ENCODE data around the gene MRS2.

DNA sequence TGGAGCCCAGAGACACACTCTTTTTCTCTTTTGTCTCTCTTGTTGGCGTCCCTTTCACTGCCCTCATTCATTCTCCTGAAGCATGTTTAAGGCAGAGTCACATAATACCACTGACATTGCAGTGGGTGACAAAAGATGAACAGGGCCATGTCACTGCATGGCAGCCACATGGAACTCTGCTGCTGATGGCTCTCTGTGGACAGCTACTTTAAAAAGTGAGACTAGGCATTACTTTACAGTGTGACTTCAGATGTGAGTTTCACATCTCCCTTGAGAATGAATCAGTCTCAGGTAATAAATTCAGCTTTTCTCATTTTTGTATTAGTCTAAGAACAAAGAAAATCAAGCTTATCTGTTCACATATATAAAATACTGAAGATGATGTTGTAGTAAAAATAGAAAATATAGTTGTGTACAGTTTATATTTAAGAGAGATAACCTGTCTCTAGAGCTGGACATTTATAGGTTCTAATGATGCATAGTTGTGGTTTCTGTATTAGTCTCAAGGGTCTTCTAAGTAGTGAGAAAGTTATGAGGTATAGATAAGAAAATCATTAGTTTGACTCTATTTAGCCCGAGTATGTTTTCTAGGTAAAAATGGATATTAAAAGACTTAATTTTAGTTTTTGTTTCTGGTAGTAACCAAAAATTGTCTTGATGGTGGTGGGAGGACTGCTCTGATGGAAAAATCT is 6.1 kb downstream of the MRS2 start:
- TF ChIP-seq ZKSCAN3 (CRISPR knock-in tag; IDR thresholded peaks at IDR 0.05) (no peak), ZNF124 (CRISPR knock-in tag; IDR thresholded peaks at IDR 0.05) (no peak), FIP1L1 (IDR thresholded peaks at IDR 0.05; ENCODE audit: low read depth, low read length, poor library complexity, severe bottlenecking) (no peak)
- TF ChIP-seq, protein P1, sequence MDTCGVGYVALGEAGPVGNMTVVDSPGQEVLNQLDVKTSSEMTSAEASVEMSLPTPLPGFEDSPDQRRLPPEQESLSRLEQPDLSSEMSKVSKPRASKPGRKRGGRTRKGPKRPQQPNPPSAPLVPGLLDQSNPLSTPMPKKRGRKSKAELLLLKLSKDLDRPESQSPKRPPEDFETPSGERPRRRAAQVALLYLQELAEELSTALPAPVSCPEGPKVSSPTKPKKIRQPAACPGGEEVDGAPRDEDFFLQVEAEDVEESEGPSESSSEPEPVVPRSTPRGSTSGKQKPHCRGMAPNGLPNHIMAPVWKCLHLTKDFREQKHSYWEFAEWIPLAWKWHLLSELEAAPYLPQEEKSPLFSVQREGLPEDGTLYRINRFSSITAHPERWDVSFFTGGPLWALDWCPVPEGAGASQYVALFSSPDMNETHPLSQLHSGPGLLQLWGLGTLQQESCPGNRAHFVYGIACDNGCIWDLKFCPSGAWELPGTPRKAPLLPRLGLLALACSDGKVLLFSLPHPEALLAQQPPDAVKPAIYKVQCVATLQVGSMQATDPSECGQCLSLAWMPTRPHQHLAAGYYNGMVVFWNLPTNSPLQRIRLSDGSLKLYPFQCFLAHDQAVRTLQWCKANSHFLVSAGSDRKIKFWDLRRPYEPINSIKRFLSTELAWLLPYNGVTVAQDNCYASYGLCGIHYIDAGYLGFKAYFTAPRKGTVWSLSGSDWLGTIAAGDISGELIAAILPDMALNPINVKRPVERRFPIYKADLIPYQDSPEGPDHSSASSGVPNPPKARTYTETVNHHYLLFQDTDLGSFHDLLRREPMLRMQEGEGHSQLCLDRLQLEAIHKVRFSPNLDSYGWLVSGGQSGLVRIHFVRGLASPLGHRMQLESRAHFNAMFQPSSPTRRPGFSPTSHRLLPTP (IDR thresholded peaks at IDR 0.05; ENCODE audit: borderline replicate concordance, extremely low read depth, insufficient read length), result no peak
- TF ChIP-seq, protein P2, sequence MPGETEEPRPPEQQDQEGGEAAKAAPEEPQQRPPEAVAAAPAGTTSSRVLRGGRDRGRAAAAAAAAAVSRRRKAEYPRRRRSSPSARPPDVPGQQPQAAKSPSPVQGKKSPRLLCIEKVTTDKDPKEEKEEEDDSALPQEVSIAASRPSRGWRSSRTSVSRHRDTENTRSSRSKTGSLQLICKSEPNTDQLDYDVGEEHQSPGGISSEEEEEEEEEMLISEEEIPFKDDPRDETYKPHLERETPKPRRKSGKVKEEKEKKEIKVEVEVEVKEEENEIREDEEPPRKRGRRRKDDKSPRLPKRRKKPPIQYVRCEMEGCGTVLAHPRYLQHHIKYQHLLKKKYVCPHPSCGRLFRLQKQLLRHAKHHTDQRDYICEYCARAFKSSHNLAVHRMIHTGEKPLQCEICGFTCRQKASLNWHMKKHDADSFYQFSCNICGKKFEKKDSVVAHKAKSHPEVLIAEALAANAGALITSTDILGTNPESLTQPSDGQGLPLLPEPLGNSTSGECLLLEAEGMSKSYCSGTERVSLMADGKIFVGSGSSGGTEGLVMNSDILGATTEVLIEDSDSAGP (CRISPR knock-in tag; IDR thresholded peaks at IDR 0.05), result no peak

Measured in K562 (cell line).